Measurements from ENCODE around the gene REELD1.

DNA sequence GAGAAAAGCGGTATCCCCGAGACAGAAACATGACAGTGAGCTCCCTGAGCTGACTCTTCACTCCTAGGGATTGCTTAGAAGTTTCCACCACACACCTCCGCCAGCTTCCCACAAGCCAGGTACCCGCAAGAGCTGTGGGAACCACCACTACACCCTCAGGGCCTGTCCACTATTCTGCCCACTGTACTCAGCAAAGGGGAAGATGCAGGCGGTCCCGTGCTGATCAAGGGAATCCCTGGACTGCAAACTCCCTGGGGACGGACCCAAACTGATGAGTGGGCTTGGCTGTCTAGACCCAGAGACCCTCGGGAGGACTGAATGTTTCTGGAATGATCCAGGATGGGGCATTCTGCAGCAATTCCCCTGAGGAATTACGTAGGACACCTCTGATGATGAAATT, 30.2 kb downstream of the REELD1 start:
- TF ChIP-seq, protein P1, sequence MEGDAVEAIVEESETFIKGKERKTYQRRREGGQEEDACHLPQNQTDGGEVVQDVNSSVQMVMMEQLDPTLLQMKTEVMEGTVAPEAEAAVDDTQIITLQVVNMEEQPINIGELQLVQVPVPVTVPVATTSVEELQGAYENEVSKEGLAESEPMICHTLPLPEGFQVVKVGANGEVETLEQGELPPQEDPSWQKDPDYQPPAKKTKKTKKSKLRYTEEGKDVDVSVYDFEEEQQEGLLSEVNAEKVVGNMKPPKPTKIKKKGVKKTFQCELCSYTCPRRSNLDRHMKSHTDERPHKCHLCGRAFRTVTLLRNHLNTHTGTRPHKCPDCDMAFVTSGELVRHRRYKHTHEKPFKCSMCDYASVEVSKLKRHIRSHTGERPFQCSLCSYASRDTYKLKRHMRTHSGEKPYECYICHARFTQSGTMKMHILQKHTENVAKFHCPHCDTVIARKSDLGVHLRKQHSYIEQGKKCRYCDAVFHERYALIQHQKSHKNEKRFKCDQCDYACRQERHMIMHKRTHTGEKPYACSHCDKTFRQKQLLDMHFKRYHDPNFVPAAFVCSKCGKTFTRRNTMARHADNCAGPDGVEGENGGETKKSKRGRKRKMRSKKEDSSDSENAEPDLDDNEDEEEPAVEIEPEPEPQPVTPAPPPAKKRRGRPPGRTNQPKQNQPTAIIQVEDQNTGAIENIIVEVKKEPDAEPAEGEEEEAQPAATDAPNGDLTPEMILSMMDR (IDR thresholded peaks at IDR 0.05) = no peak
- no peak for TF ChIP-seq EP300 (IDR thresholded peaks at IDR 0.05)
- no peak for TF ChIP-seq POLR2A (IDR thresholded peaks at IDR 0.05)
- no peak for TF ChIP-seq POLR2AphosphoS5 (IDR thresholded peaks at IDR 0.05)

All from stomach (tissue), 4 donors.